G401.6 (cell line): ENCODE data around the gene IFIT1B.
"Not testable (repeated sequence)": the region's sequence is repeated elsewhere in the genome, so short reads cannot be mapped to it uniquely, and the experiment has no call there.

ENCODE experiments used
- FAIRE-seq: peaks from 2 replicates; lab custom pipeline; 2012; peaks lifted over from hg19 to GRCh38; lab: Jason Lieb, UNC

Gene IFIT1B

GRCh38 chr10:89382757-89383156 lies 4.9 kb downstream of the IFIT1B start:
- no peak for FAIRE-seq

- no peak for FAIRE-seq
These were observed 6.9 kb downstream of the IFIT1B start for GRCh38 chr10:89384474-89385340.

- no peak for FAIRE-seq
These were observed 10.9 kb downstream of the IFIT1B start for GRCh38 chr10:89388806-89389205.

GRCh38 chr10:89389254-89389653 lies 11.4 kb downstream of the IFIT1B start:
- FAIRE-seq = no peak

- FAIRE-seq = no peak
These were observed 12.8 kb downstream of the IFIT1B start for GRCh38 chr10:89390476-89391225.

GRCh38 chr10:89391226-89391576 lies 13.3 kb downstream of the IFIT1B start:
- FAIRE-seq = not testable (repeated sequence)

- FAIRE-seq = peak; percentile 53
These were observed 14.3 kb downstream of the IFIT1B start, which contains the start of gene IFIT1 for GRCh38 chr10:89391907-89392756. IFIT1 (plus strand) TSS chr10:89392623; CDS start chr10:89392713, 90 bp downstream.

GRCh38 chr10:89392974-89393373 lies 15.1 kb downstream of the IFIT1B start:
- no peak for FAIRE-seq

GRCh38 chr10:89393898-89394297 lies 16.0 kb downstream of the IFIT1B start:
- FAIRE-seq = no peak

- no peak for FAIRE-seq
These were observed 17.3 kb downstream of the IFIT1B start for GRCh38 chr10:89395141-89395540.

GRCh38 chr10:89398003-89398749 lies 20.3 kb downstream of the IFIT1B start:
- no peak for FAIRE-seq

- FAIRE-seq = no peak
These were observed 22.1 kb downstream of the IFIT1B start for GRCh38 chr10:89399956-89400355.

- no peak for FAIRE-seq
These were observed 25.2 kb downstream of the IFIT1B start for GRCh38 chr10:89403043-89403442.

GRCh38 chr10:89404104-89405047 lies 26.5 kb downstream of the IFIT1B start:
- FAIRE-seq = no peak

GRCh38 chr10:89406178-89406577 lies 28.3 kb downstream of the IFIT1B start:
- not testable (repeated sequence) for FAIRE-seq

- FAIRE-seq = not testable (repeated sequence)
These were observed 29.9 kb downstream of the IFIT1B start for GRCh38 chr10:89407792-89408191.

- FAIRE-seq = not testable (repeated sequence)
These were observed 31.4 kb downstream of the IFIT1B start for GRCh38 chr10:89409282-89409681.

- not testable (repeated sequence) for FAIRE-seq
These were observed 32.7 kb downstream of the IFIT1B start for GRCh38 chr10:89410551-89410950.

- FAIRE-seq = not testable (repeated sequence)
These were observed 33.3 kb downstream of the IFIT1B start for GRCh38 chr10:89411135-89411534.

GRCh38 chr10:89412276-89412675 lies 34.4 kb downstream of the IFIT1B start:
- FAIRE-seq = not testable (repeated sequence)
